ENCODE data around the gene PPP2R3A.

GRCh38 chr3:135980343-135980742, 14.8 kb downstream of the PPP2R3A start:
- no peak for TF ChIP-seq GATA2 (IDR thresholded peaks at IDR 0.05; ENCODE audit: low read depth, low read length)
- no peak for TF ChIP-seq GATA3 (IDR thresholded peaks at IDR 0.05; ENCODE audit: low read depth, low read length)
